ENCODE measurements around the gene CDK5RAP1.
"Not testable (repeated sequence)": the region's sequence is repeated elsewhere in the genome, so short reads cannot be mapped to it uniquely, and the experiment has no call there.

Gene CDK5RAP1

DNA sequence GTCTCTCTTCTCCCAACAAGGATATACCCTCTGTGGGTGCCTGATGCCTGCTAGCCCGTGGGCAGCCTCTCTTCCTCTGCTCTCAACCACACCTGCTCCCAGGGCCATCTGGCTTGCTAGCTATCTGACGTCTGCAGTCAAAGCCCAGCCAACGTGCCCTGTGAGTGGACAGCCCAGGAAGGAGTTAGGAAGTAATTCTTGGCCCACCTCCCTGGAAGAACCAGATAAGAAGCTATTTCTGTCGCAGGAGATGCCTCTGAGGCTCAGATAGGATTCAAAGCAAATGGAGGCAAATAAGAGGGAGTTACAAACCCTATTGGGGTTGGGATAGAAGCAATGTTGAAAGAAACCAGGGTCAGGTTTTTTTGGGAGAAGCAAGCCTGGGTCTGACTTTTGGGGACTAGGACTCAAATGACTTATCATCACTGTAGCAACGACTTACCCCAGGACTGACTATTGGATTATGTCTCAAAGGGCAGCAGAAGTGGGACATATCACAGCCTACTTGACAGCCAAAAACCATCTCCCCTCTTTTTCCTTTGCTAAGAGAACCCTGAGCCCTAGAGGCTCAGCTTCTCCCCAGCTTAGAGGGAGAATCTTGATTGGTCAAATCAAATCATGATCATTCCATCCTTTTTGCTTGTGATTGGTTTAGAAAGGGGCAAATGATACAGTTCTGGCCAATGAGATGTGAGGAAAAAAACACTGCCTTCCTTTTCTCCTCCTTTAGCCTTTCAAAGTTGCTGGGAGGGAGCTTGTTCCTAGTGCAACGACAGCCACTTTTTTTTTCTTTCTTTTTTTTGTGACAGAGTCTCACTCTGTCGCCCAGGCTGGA is 18.0 kb upstream of the CDK5RAP1 start:
- no peak for DNase-seq (ENCODE audit: low read depth in 3 of 3)

DNA sequence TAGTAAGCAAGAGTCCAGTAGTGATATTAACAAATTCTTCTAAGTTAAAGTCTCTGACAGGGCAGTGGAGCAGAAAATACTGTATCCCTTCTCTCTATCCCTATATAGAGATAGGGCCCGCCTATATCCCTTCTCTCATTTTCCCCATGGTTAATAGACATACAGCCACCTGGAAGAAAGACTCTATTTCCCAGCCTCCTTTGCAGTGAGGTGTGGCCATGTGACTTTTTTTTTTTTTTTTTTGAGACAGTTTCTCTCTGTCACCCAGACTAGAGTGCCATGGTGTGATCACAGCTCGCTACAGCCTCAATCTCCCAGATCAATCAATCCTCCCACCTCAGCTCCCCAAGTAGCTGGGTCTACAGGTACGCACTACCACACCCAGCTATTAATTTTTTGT is 16.7 kb upstream of the CDK5RAP1 start:
- no peak for DNase-seq (ENCODE audit: low read depth in 3 of 3)

DNA sequence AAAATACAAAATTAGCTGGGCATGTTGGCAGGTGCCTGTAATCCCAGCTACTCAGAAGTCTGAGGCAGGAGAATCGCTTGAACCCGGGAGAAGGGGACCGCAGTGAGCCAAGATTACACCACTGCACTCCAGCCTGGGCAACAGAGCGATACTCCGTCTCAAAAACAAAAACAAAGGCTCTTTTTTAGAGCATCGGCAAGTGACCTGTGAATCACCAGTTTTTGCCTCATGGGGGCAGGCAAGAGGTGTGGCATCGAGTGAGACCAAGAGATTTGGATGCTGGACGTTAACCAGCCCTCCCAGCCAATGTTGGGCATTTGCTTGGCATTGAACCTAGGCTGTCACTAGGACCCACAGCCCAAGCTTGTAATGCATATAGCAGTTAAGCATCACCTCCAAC is 14.6 kb upstream of the CDK5RAP1 start:
- no peak for DNase-seq (ENCODE audit: low read depth in 3 of 3)

DNA sequence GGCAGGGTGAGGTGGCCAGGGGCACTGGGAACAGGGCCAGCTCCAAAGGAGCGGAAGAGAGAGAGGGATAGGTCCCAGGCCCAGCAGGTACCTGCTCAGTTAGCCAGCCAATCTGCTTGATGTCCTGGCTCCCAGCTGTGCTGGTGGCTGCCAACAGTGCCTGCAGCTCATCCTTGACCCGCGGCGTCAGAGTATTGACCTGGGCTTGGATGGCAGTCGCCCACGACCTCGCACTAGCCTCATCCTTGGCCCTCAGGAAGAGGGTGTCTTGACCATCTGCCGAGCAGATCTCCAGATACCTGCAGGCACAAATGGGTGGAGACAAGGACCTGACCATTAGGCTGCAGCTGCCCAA is 11.1 kb upstream of the CDK5RAP1 start:
- DNase-seq (ENCODE audit: low read depth in 3 of 3): no peak

DNA sequence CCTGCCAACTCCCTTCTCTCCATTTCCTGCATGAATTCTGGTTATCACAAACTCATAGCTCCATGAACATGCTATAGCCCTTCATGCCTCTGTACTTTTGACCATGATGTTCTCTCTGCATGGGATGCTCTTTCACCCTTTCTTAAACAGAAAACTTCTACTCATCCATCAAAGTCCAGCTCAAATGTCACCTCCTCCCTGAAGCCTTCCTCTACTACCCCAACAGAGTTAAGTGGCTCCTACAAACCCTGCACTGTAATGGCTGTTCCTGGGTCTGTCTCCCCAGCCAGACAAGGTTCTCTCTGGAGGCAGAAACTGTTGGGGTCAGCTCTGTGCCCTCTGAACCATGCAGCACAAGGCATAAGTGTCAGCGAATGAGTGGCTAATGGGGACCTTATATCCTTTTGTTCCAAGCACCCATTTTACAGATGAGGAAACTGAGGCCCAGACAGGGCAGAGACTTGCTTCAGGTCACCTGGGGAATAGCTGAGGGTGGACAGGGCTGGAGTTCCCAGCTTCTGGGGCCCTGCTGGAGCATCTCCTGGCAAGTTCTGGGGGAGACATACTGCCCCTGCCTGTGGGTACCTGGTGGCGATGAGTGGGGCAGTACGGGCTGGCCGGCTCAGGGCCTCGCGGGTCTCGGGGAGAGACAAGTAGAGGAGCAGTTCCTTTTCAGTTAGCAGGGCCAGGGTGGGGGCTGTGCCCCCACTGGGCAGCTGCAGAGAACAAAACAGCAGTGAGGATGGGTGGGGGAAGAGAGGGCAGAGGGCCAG is 10.6 kb upstream of the CDK5RAP1 start:
- no peak for DNase-seq (ENCODE audit: low read depth in 3 of 3)

DNA sequence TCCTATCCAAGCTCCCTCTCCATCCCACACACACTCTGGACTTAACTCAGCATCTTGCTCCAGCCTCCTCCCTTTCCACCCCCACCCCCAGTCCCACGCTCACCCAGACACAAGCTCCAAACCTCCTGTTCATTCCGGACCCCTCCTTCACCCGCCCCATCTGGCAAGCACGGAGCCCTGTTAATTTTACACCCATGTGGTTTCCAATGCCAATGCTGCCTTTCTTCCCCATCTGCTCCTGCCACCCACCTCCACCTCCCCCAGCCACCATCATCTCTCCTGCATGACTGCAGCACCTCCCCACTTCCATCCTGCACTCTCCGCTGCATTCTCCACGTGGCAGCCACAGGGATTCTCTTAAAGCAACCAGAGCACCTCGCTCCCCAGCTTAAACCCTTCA is 9.9 kb upstream of the CDK5RAP1 start:
- no peak for DNase-seq (ENCODE audit: low read depth in 3 of 3)

DNA sequence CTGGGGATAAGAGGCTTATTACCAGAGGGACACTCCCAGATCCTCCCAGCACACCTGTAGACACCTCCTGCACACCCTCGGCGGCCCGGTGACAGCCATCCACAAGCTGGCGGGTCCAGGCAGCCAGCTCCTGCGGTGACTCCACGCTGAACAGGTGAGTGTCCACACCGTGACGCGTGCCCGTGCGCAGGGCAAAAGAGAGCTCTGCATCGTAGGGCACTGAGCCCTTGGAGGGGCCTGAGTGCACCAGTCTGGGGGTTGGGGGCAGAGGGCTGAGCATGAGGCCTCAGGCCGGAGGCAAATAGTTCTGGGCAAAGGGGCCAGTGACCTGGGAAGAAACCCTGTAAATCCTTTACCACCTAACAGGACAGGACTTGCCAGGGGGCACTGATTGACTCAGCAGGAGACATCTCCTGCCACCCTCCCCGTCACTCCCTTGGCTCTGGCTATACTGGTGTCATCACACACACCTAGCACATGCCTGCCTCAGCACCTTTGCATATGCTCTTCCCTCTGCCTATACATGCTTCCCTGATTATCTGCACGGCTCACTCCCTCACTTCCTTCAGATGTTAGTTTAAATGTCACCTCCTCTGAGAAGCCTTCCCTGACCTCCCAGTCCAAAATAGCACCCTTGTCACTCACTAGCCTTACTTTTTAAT is 8.9 kb upstream of the CDK5RAP1 start:
- no peak for DNase-seq (ENCODE audit: low read depth in 3 of 3)

DNA sequence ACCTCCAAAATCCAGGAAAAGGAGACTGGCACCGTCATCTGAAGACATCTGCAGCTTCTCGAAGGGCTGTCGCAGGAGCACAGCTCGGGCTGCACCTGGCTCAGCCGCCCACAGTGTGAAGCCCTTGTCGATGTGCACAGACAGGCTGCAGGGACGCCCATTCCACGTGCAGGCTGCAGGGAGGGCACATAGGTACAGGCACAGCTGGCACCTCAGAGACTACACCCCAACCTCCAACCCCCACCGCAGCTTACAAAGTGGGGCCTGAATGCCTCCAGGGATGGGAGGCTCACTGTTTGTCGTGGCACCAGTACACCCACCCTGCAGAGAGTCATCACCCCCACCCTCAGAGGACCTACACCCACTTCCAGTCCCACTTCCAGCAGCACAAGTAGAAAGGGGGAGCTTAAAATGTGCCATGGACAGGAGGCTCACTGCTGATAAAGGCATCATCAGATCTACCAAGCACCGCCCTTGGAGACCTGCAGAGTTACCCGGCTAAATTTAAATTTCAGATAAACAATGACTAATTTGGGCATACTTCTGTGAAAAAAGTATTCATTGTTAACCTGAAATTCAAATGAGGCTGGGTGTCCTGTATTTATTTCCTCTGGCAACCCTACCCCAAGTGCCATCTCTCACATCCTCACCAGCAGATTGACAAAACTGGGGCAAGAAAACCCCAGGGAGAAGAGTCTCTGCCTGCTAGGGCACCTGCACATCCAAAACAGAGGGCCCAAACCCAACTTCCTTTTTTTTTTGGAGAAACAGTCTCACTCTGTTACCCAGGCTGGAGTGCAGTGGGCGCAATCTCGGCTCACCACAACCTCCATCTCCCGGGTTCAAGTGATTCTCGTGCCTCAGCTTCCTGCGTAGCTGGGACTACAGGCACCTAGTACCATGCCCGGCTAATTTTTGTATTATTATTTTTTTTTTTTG is 7.7 kb upstream of the CDK5RAP1 start:
- DNase-seq (ENCODE audit: low read depth in 3 of 3): no peak

DNA sequence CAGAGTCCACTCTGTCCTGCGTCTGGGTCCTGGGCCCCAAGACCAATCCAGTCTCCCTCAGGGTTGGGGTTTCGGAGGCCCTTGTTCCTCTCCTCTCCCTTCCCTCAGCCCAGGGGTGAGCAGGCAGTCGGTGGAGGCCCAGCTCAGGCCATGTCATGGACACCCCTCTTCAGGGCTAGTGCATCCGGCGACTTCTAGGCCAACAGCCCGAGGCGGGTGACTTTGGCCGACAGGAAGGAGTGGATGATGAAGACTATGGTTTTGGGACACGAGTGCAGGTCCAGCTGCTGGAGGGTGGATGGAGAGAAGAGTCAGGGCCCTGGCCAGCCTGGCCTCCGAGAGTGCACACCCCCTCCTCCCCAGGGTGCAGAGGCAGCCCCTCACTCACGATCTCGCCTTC is 7.0 kb upstream of the CDK5RAP1 start:
- DNase-seq (ENCODE audit: low read depth in 3 of 3): no peak

DNA sequence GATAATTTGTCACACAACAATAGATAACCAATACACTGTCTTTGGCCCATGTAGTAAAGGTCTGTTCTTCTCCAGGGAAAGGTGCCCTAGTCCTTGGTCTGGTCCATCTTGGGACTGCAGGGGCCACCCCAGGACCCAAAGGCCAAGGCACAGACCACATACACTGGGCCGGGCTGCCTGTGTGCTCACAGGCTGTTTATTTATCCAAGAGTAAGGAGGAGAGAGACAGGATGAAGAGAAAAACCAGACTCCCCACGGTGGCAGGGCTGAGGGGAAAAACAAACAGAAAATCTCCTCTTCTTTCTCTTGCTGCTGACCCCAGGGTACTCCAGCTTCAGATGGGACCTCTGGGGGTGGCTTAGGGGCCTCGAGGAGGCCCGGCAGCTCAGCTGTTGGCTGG is 6.5 kb upstream of the CDK5RAP1 start:
- no peak for DNase-seq (ENCODE audit: low read depth in 3 of 3)

DNA sequence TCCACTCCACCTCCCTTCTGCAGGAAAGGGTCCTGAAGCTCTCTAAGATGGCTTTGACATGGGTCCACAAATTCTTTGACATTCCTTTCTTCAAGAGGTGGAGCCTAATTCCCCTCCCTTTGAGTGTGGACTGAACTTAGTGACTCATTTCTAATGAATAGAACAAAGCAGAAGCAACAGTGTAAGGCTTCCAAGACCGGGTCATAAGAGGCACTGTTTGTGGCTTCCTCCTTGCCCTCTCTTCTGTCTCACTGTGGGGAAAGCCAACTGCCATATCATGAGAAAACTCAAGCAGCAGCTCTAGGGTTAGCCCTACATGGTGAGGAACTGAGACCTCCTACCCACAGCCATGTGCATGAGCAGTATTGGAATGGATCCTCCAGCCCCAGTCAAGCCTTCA is 5.9 kb upstream of the CDK5RAP1 start:
- DNase-seq (ENCODE audit: low read depth in 3 of 3): no peak

DNA sequence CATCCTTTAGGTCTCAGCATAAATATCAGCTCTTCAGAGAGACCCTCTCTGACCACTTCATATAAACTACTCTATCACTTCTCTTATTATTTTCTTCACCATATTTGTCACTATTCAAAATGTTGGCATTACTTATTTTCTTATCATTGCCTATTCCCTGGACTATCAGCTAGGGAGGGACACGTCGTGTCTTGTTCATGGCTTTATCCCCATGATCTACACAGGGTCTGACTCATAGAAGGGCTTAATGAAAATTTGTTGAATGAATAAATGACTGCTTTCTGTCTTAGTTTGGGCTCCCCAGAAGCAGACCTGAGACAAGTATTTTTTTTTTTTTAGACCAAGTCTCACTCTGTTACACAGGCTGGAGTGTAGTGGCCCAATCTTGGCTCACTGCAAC is 3.0 kb upstream of the CDK5RAP1 start:
- no peak for DNase-seq (ENCODE audit: low read depth in 3 of 3)

DNA sequence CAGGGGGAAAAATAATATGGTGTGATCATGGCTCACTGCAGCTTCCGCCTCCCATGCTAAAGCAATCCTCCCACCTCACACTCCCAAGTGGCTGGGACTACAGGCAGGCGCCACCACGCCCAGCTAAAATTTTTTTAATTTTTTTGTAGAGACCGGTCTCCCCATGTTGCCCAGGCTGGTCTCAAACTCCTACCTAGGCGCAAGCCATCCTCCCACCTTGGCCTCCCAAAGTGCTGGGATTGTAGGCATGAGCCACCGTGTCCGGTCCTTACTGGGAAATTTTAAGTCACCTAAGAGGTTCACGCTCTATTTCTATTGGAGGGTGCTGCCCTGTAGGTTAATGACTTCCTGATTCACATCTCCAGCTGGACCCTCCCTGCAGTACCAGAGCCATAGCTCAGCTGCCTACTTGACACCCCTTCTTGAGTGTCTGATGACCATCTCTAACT is 626 bp upstream of the CDK5RAP1 start:
- DNase-seq (ENCODE audit: low read depth in 3 of 3): no peak

DNA sequence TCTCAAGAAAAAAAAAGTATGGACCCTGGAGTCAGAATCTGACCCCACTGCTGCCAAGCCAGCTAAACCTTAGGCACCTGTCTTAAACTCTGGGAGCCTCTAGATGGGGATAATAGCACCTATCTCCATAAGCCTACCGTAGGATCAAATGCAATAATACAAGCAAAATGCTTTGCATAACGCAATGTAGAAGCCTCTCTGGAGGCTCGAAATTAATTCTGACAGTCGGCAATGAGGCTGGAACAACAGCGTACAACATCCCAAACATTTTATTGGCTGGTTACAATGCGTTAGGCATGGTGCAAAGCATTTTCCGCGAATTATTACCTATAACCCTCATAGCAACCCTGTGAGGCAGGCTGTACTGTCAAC is 521 bp downstream of the CDK5RAP1 start:
- DNase-seq (ENCODE audit: low read depth in 3 of 3): no peak

DNA sequence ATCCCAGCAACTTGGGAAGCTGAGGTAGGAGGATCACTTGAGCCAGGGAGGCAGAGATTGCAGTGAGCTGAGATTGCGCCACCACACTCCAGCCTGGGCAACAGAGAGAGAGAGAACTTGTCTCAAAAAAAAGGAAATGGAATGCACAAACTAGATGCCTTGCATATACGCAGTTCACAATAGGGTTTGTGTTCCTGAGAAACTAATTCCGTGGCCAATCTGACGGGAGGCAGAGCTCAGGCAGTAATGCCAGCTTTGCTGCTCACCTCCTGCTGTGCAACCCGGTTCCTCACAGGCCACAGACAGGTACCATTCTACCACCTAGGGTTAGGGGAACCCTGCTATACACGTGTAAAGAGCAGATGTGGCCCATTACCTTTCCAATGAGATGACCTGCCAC is 1.4 kb downstream of the CDK5RAP1 start:
- no peak for DNase-seq (ENCODE audit: low read depth in 3 of 3)

DNA sequence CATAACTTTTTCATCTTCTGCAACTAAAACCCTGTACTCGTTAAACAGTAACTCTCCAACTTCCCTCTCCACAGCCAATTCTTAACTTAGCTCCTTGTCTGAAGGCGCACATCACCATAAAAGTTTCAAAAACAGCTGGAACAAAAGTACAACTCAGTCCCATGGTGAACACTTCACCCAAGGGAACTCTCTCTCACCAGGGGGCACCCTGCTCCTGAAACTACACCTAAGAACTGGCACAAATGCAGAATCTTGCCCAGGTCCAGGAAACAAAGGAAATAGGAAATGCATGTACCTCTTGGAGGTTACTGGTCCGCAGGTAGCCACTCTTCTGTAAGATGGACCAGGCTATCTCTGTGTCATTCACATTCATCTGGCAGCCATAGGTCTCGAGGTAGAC is 6.6 kb downstream of the CDK5RAP1 start:
- no peak for DNase-seq (ENCODE audit: low read depth in 3 of 3)

DNA sequence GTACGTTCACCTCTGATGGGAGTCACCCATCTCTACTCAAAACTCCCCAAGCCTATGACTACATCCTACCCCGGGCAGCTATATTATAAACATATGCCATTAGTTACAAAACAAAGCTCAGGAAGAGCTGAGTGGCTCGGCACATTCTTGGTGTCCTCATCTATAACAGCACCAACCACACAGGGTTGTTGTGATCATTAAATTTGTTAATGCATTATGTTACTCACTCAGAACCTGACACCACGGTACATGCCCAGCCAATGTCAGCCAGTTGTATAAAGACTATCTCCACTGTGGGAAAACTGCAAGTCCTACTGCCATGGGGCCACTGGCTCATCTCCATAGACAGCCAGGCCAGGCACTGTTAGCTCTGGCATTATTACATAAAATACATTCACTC is 7.7 kb downstream of the CDK5RAP1 start:
- no peak for DNase-seq (ENCODE audit: low read depth in 3 of 3)

DNA sequence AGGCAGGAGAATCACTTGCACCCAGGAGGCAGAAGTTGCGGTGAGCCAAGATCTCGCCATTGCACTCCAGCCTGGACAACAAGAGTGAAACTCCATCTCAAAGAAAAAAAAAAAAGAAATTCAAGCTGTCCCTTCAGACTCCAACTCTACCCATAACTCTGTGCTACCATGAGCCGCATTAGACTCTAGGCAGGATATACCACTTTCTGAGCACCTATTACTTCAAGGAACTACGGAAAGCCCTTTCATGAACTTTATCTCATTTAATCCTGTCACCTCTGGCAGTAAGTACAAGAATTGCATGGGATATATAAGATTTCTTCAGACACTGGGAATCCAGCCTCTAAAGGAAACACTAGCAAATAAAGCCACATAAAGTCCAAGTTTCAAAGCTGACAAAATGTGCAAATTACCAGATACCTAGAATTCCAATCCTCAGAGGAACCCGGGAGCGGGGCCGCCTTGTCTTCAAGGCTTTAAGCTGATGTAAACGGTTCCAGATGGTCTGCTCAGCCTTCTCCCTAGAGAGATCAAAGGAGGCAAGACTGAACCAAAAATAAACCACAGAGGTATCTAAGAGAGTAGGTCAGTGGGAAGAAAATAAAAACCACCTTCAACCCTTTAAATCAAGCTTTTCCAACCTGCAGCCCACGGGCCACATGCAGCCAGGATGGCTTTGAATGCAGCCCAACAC is 9.4 kb downstream of the CDK5RAP1 start:
- DNase-seq (ENCODE audit: low read depth in 3 of 3): no peak

DNA sequence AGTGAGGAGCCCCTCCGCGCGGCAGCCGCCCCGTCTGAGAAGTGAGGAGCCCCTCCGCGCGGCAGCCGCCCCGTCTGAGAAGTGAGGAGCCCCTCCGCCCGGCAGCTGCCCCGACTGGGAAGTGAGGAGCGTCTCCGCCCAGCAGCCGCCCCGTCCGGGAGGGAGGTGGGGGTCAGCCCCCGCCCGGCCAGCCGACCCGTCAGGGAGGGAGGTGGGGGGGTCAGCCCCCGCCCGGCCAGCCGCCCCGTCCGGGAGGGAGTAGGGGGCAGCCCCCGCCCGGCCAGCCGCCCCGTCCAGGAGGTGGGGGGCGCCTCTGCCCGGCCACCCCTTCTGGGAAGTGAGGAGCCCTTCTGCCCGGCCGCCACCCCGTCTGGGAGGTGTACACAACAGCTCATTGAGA is 12.0 kb downstream of the CDK5RAP1 start:
- DNase-seq (ENCODE audit: low read depth in 3 of 3): not testable (repeated sequence)

DNA sequence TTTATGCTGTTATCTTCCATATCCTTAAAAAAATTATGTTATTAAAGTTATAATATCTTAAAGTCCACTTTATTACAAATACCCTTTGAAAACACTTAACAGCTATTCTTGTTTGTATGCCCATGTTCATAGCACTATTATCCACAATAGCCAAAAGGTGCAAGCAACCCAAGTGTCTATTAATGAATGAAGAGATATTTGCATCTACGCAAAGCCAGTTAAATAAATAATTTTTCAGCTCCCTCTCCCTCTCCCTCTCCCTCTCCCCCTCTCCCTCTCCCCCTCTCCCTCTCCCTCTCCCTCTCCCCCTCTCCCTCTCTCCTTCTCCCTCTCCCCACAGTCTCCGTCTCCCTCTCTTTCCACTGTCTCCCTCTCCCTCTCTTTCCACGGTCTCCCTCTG is 13.1 kb downstream of the CDK5RAP1 start:
- DNase-seq (ENCODE audit: low read depth in 3 of 3): no peak

DNA sequence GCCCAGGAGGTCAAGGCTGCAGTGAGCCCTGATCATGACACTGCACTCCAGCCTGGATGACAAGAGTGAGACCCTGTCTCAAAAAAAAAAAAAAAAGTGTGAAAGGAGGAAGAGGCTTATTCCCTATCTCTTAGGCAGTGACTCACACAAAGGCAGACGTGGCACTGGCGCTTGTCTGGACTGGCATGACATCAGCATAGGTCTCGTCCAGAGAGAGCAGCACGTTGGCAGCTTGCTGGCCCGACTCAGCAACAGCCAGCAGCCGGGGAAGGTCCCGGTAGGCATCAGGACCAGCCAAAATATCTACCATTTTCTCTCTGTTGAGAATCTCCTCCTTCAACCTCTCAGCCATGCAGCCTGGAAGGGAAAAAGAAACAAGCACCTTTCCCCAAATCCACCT is 14.1 kb downstream of the CDK5RAP1 start:
- DNase-seq (ENCODE audit: low read depth in 3 of 3): no peak
